Parathyroid adenoma (tissue), 2 donors: ENCODE data around the gene RUFY3.
"Not testable (repeated sequence)": the region's sequence is repeated elsewhere in the genome, so short reads cannot be mapped to it uniquely, and the experiment has no call there.

Source experiments
- H2AFZ ChIP-seq: fragments of 300-600 bp; sonication (generic); one replicate; pipeline ENCODE4 v1.7.0; 2017; ENCODE audit warnings: antibody characterized with exemption, mild to moderate bottlenecking
- H3K27ac ChIP-seq: fragments of 300-600 bp; sonication (generic); one replicate; pipeline ENCODE4 v1.7.0; 2017
- H3K27me3 ChIP-seq: fragments of 300-600 bp; sonication (generic); one replicate; pipeline ENCODE4 v1.7.0; 2017; ENCODE audit warnings: low read length; ENCODE audit not compliant: control insufficient read depth, insufficient read depth
- H3K36me3 ChIP-seq: fragments of 300-600 bp; sonication (generic); one replicate; pipeline ENCODE4 v1.7.0; 2017; ENCODE audit warnings: low read length; ENCODE audit not compliant: control insufficient read depth, insufficient read depth
- H3K4me1 ChIP-seq: fragments of 300-600 bp; sonication (generic); one replicate; pipeline ENCODE4 v1.7.0; 2017; ENCODE audit warnings: control low read depth
- H3K4me2 ChIP-seq: fragments of 300-600 bp; sonication (generic); one replicate; pipeline ENCODE4 v1.7.0; 2017; ENCODE audit warnings: low read length
- H3K4me3 ChIP-seq: fragments of 300-600 bp; sonication (generic); one replicate; pipeline ENCODE4 v1.7.0; 2017; ENCODE audit warnings: low read depth, low read length
- H3K79me2 ChIP-seq: fragments of 300-600 bp; sonication (generic); one replicate; pipeline ENCODE4 v1.7.0; 2017; ENCODE audit warnings: control low read depth
- H3K9ac ChIP-seq: fragments of 300-600 bp; sonication (generic); one replicate; pipeline ENCODE4 v1.7.0; 2017; ENCODE audit warnings: mild to moderate bottlenecking
- H3K9me3 ChIP-seq: fragments of 300-600 bp; sonication (generic); one replicate; pipeline ENCODE4 v1.7.0; 2017; ENCODE audit warnings: low read length; ENCODE audit not compliant: control insufficient read depth
- CTCF ChIP-seq: fragments of 300-600 bp; sonication (generic); IDR thresholded peaks from one replicate; pipeline ENCODE4 v1.7.0; 2017; ENCODE audit warnings: antibody characterized with exemption, mild to moderate bottlenecking
- donor health status: primary hyperparathyroidism.

Gene RUFY3

DNA sequence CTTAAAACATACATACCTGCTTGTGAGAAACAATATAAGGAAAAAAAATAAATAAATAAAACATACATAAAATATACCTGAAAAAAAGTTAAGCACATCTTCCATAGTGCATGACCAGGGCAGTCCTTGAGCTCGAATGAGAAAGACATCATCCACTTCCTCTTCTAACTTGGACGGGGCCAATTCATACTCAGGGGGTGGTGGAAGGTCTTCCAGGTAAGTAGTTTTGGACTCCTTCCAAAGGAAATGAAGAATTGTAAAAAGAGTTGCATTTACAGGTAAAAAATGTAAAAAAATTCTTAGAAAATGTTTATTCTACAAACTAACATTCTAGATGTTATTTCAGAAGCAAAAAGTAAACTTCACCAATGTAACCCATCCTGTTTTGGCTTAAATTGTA lies 114.3 kb downstream of the RUFY3 start:
- H3K36me3 ChIP-seq = no peaks in the 10 kb centered on the region
- no peak overlapping the region for H3K4me2 ChIP-seq
- TF ChIP-seq CTCF = no peak
- no peak overlapping the region for H3K9ac ChIP-seq
- no peaks in the 10 kb centered on the region for H3K9me3 ChIP-seq
- no peak overlapping the region for H3K27ac ChIP-seq
- no peak overlapping the region for H3K4me3 ChIP-seq
- H2AFZ ChIP-seq = no peak overlapping the region
- H3K79me2 ChIP-seq = peaks cover 15% of the 10 kb centered on the region
- no peaks in the 10 kb centered on the region for H3K27me3 ChIP-seq
- peaks cover 2% of the 10 kb centered on the region for H3K4me1 ChIP-seq

DNA sequence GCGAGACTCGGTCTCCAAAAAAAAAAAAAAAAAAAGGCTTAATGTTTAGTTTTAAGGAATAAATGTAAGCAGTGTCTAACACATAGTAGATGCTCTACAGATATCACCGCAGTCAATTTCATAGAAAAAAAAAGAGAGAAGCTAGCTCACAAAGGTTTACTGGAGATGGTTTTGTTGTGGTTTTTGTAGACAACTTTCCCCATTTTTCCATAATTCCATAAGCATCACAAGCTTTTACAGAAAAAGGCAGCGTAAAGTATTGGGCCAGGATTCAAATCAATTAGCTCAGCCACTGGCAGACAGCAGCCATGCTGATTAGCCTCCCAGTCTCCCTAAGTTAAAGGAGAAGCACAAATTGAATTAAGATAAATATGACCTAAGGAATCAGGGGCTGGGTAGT lies 116.4 kb downstream of the RUFY3 start:
- no peaks in the 10 kb centered on the region for H3K36me3 ChIP-seq
- peak overlapping the region; percentile 77 for H3K27ac ChIP-seq
- H3K4me2 ChIP-seq = peak overlapping the region; percentile 93

DNA sequence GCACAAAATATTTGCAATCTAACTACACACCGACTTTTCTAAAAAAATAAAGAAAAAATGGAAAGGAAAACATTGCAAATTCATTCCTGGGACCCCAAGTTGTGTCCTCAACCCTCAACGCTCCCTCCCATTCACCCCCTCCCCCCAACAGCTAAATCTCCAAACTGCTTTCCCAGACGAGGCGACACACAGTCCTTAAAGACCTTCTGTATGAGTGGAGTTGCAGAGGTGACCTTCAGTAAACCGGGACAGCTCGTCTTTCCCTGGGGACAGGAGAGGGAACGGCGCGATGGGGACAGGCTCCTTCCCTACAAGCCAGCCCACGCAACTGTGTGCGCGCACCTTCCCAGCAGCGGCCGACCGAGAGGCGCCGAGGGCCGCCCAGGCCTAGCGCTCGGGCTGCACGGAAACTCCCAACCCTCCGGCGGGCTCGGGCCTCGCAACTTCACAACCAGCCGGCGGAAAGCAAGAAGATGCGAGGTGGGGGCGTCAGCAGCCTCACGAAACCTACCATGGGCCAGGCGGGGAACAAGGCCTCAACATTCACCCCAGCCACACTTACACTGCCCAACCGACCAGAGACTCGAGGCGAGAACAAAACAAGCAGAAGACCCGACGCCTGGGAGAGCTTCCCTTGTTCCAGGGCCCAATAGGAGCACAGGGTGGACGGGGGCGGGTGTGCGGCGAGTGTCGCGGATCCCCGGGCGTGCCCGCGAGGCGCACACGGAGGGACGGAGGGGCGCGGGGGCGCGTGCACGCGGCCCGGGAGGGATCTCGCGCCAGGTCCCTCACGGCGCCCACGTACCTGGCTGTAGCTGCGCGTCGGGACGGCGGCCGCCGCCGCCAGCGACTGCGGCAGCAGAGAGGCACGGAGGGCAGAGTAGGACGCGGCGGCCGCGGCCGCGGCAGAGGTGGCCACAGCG lies 117.2 kb downstream of the RUFY3 start:
- H3K4me1 ChIP-seq = peaks cover 2% of the 10 kb centered on the region
- peak overlapping the region; percentile 77 for H3K27ac ChIP-seq
- peak overlapping the region; percentile 77 for H2AFZ ChIP-seq
- H3K79me2 ChIP-seq = peaks cover 15% of the 10 kb centered on the region
- no peak for TF ChIP-seq CTCF
- H3K27me3 ChIP-seq = no peaks in the 10 kb centered on the region
- H3K36me3 ChIP-seq = no peaks in the 10 kb centered on the region
- H3K4me3 ChIP-seq = peak overlapping the region; percentile 77
- H3K9me3 ChIP-seq = no peaks in the 10 kb centered on the region
- H3K4me2 ChIP-seq = peak overlapping the region; percentile 93
- H3K9ac ChIP-seq = no peak overlapping the region

More for the DNA sequence above, 116.4 kb downstream of the RUFY3 start:
- H2AFZ ChIP-seq = no peak overlapping the region
- H3K79me2 ChIP-seq = peaks cover 15% of the 10 kb centered on the region
- H3K9ac ChIP-seq = no peak overlapping the region
- no peaks in the 10 kb centered on the region for H3K9me3 ChIP-seq
- H3K4me3 ChIP-seq = peak overlapping the region; percentile 77
- TF ChIP-seq CTCF = no peak
- H3K4me1 ChIP-seq = peaks cover 2% of the 10 kb centered on the region
- no peaks in the 10 kb centered on the region for H3K27me3 ChIP-seq

- peak within 1 kb of the TSS; percentile 77 for H3K27ac ChIP-seq
These were observed 117.9 kb downstream of the RUFY3 start, which contains the start of gene GRSF1 for GRCh38 chr4:70839589-70840093. GRSF1 (minus strand) TSS chr4:70839890; CDS start chr4:70839827, 63 bp downstream.

GRCh38 chr4:70840137-70840536 lies 118.4 kb downstream of the RUFY3 start:
- H3K79me2 ChIP-seq = peaks cover 12% of the 10 kb centered on the region
- H3K4me2 ChIP-seq, H3K36me3 ChIP-seq, H3K4me1 ChIP-seq, H3K9ac ChIP-seq, H3K27me3 ChIP-seq, H3K27ac ChIP-seq, H3K9me3 ChIP-seq, H2AFZ ChIP-seq: not testable (repeated sequence)
- peak overlapping the region; percentile 31 for H3K4me3 ChIP-seq

More at GRCh38 chr4:70839589-70840093, 117.9 kb downstream of the RUFY3 start, which contains the start of gene GRSF1:
- Histone ChIP-seq H3K79me2 (peaks cover 15% of the 10 kb centered on the region), H3K4me2 (peak within 1 kb of the TSS; percentile 93), H2AFZ (peak within 1 kb of the TSS; percentile 77), H3K9ac (no peak within 1 kb of the TSS), H3K4me1 (peaks cover 2% of the 10 kb centered on the region), H3K4me3 (peak within 1 kb of the TSS; percentile 77), H3K27me3 (no peaks in the 10 kb centered on the region), H3K9me3 (no peaks in the 10 kb centered on the region), H3K36me3 (no peaks in the 10 kb centered on the region)
- peak; percentile 6 for TF ChIP-seq CTCF

- not testable (repeated sequence) for H3K36me3 ChIP-seq, H3K9me3 ChIP-seq, H3K4me3 ChIP-seq, H3K27me3 ChIP-seq, H3K4me2 ChIP-seq, H2AFZ ChIP-seq, H3K4me1 ChIP-seq, H3K9ac ChIP-seq, H3K27ac ChIP-seq
- H3K79me2 ChIP-seq = peaks cover 11% of the 10 kb centered on the region
These were observed 118.9 kb downstream of the RUFY3 start for GRCh38 chr4:70840631-70841030.
